ENCODE results near the gene UFC1.

DNA sequence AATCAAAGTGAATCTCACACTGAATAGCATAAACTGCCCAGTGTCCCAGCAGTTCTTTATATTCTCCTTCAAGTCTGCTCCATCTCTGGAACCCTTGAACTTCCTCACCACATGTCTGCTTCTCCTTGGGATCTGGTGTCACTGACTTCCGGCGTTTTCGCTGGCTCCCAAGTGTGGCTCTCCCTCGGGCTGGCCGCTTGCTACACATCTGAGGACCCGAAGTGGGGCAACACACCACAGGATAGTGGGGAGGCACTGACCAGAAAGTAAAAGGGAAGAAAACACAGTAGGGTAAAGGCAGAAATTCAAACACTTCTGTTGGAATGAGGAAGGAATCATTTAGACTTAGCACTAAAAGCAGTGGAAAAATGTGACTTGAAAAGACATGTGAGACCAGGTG, 30.8 kb upstream of the UFC1 start:
- TF ChIP-seq, protein P1, sequence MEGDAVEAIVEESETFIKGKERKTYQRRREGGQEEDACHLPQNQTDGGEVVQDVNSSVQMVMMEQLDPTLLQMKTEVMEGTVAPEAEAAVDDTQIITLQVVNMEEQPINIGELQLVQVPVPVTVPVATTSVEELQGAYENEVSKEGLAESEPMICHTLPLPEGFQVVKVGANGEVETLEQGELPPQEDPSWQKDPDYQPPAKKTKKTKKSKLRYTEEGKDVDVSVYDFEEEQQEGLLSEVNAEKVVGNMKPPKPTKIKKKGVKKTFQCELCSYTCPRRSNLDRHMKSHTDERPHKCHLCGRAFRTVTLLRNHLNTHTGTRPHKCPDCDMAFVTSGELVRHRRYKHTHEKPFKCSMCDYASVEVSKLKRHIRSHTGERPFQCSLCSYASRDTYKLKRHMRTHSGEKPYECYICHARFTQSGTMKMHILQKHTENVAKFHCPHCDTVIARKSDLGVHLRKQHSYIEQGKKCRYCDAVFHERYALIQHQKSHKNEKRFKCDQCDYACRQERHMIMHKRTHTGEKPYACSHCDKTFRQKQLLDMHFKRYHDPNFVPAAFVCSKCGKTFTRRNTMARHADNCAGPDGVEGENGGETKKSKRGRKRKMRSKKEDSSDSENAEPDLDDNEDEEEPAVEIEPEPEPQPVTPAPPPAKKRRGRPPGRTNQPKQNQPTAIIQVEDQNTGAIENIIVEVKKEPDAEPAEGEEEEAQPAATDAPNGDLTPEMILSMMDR (IDR thresholded peaks at IDR 0.05): no peak
- TF ChIP-seq EZH2 (IDR thresholded peaks at IDR 0.05; ENCODE audit: borderline replicate concordance, insufficient read depth, low read depth, low read length, poor library complexity, severe bottlenecking): no peak
